G401.6 (cell line): ENCODE results near the gene SEPTIN5.
"Not testable (repeated sequence)": the region's sequence is repeated elsewhere in the genome, so short reads cannot be mapped to it uniquely, and the experiment has no call there.

Source experiments
- FAIRE-seq: peaks from 2 replicates; lab custom pipeline; 2012; peaks lifted over from hg19 to GRCh38; lab: Jason Lieb, UNC

Gene SEPTIN5

GRCh38 chr22:19680911-19681862, 33.1 kb upstream of the SEPTIN5 start:
- no peak for FAIRE-seq

GRCh38 chr22:19681863-19682245, 32.4 kb upstream of the SEPTIN5 start:
- no peak for FAIRE-seq

GRCh38 chr22:19686946-19687345, 27.4 kb upstream of the SEPTIN5 start:
- FAIRE-seq: no peak

GRCh38 chr22:19687561-19688300, 26.6 kb upstream of the SEPTIN5 start:
- FAIRE-seq: no peak

- no peak for FAIRE-seq
These were observed 25.7 kb upstream of the SEPTIN5 start for GRCh38 chr22:19688301-19689290.

- FAIRE-seq: no peak
These were observed 24.9 kb upstream of the SEPTIN5 start for GRCh38 chr22:19689408-19689807.

- no peak for FAIRE-seq
These were observed 23.1 kb upstream of the SEPTIN5 start for GRCh38 chr22:19691007-19691720.

GRCh38 chr22:19691721-19692341, 22.5 kb upstream of the SEPTIN5 start:
- FAIRE-seq: no peak

GRCh38 chr22:19693581-19693980, 20.7 kb upstream of the SEPTIN5 start:
- no peak for FAIRE-seq

GRCh38 chr22:19693981-19694670, 20.2 kb upstream of the SEPTIN5 start:
- FAIRE-seq: no peak

- FAIRE-seq: no peak
These were observed 19.6 kb upstream of the SEPTIN5 start for GRCh38 chr22:19694696-19695095.

GRCh38 chr22:19696504-19697276, 17.6 kb upstream of the SEPTIN5 start:
- FAIRE-seq: no peak

GRCh38 chr22:19697871-19698270, 16.4 kb upstream of the SEPTIN5 start:
- FAIRE-seq: not testable (repeated sequence)

- FAIRE-seq: no peak
These were observed 13.4 kb upstream of the SEPTIN5 start for GRCh38 chr22:19700790-19701419.

- no peak for FAIRE-seq
These were observed 12.7 kb upstream of the SEPTIN5 start for GRCh38 chr22:19701420-19702145.

- FAIRE-seq: no peak
These were observed 10.4 kb upstream of the SEPTIN5 start for GRCh38 chr22:19703869-19704268.

GRCh38 chr22:19704355-19705015, 9.8 kb upstream of the SEPTIN5 start:
- no peak for FAIRE-seq
